ENCODE measurements around the gene ZNF24.

DNA sequence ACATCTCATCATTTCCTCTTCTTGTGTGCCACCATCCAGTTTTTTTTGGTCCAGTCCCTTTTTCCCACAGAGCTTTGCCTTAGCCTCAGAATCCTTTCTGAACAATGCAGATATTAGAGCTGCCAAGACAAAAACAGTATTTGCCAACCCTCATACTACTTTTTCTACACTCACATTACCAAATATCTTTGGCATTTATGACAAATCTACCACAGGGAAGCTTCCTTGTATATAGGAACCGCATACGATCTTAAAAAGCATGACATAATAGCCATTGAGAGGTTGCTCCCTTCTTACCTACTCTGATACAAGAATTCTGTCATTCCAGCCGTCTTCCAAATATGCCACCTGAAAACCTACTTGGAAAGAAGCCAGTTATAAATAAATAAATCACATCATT is 9.4 kb downstream of the ZNF24 start:
- TF ChIP-seq, protein P1, sequence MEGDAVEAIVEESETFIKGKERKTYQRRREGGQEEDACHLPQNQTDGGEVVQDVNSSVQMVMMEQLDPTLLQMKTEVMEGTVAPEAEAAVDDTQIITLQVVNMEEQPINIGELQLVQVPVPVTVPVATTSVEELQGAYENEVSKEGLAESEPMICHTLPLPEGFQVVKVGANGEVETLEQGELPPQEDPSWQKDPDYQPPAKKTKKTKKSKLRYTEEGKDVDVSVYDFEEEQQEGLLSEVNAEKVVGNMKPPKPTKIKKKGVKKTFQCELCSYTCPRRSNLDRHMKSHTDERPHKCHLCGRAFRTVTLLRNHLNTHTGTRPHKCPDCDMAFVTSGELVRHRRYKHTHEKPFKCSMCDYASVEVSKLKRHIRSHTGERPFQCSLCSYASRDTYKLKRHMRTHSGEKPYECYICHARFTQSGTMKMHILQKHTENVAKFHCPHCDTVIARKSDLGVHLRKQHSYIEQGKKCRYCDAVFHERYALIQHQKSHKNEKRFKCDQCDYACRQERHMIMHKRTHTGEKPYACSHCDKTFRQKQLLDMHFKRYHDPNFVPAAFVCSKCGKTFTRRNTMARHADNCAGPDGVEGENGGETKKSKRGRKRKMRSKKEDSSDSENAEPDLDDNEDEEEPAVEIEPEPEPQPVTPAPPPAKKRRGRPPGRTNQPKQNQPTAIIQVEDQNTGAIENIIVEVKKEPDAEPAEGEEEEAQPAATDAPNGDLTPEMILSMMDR (IDR thresholded peaks at IDR 0.05; ENCODE audit: low read length), result no peak
- no peak for TF ChIP-seq EZH2 (IDR thresholded peaks at IDR 0.05; ENCODE audit: borderline replicate concordance, low read length)

Data from OCI-LY1 (cell line).